Loucy (cell line): Measurements from ENCODE around the gene HRH2.

Source experiments
- H2AFZ ChIP-seq: fragments of 200-600 bp; sonication (generic); 2 replicates; pipeline ENCODE4 v1.6.0; 2016; ENCODE audit warnings: antibody characterized with exemption, mild to moderate bottlenecking, low read length, moderate library complexity
- H3F3A ChIP-seq: fragments of 200-600 bp; 2 replicates; pipeline ENCODE4 v1.6.0; 2016; ENCODE audit warnings: antibody characterized with exemption, low read depth, mild to moderate bottlenecking
- H3K27me3 ChIP-seq: fragments of 200-600 bp; sonication (generic); 2 replicates; pipeline ENCODE4 v1.6.1; 2014; ENCODE audit warnings: low read length, mild to moderate bottlenecking; ENCODE audit not compliant: insufficient read depth, poor library complexity, severe bottlenecking
- H3K36me3 ChIP-seq: fragments of 200-600 bp; sonication (generic); 2 replicates; pipeline ENCODE4 v1.6.1; 2016; ENCODE audit warnings: low read length; ENCODE audit not compliant: insufficient read depth
- H3K4me1 ChIP-seq: fragments of 200-600 bp; sonication (generic); 2 replicates; pipeline ENCODE4 v1.5.1; 2014; ENCODE audit warnings: low read length, mild to moderate bottlenecking; ENCODE audit not compliant: insufficient read depth, poor library complexity, severe bottlenecking
- H3K4me2 ChIP-seq: fragments of 200-600 bp; sonication (generic); 2 replicates; pipeline ENCODE4 v1.6.0; 2014; ENCODE audit warnings: antibody characterized with exemption, low read length, low read depth, mild to moderate bottlenecking; ENCODE audit not compliant: poor library complexity, severe bottlenecking
- H3K4me3 ChIP-seq: fragments of 200-600 bp; sonication (generic); 2 replicates; pipeline ENCODE4 v1.5.1; 2014; ENCODE audit warnings: low read length, mild to moderate bottlenecking, mixed read lengths; ENCODE audit not compliant: poor library complexity, severe bottlenecking
- H3K79me2 ChIP-seq: fragments of 200-600 bp; sonication (generic); 2 replicates; pipeline ENCODE4 v1.6.1; 2014; ENCODE audit warnings: low read length; ENCODE audit not compliant: insufficient read depth
- H3K9ac ChIP-seq: fragments of 200-600 bp; sonication (generic); 2 replicates; pipeline ENCODE4 v1.6.0; 2014; ENCODE audit warnings: mild to moderate bottlenecking, low read depth, low read length, moderate library complexity; ENCODE audit not compliant: poor library complexity, severe bottlenecking
- H3K9me2 ChIP-seq: fragments of 200-600 bp; sonication (generic); replicated peaks from 2 replicates; pipeline ENCODE4 v1.6.1; 2016; ENCODE audit warnings: low read depth, low read length, mixed read lengths
- H3K9me3 ChIP-seq: fragments of 200-600 bp; sonication (generic); 2 replicates; pipeline ENCODE4 v1.6.1; 2014; ENCODE audit warnings: mild to moderate bottlenecking, antibody characterized with exemption, low read length, low read depth; ENCODE audit not compliant: insufficient read depth
- H4K20me1 ChIP-seq: fragments of 200-600 bp; sonication (generic); 2 replicates; pipeline ENCODE4 v1.6.0; 2014; ENCODE audit warnings: antibody characterized with exemption, low read length, mild to moderate bottlenecking; ENCODE audit not compliant: insufficient read depth, poor library complexity, severe bottlenecking
- EZH2phosphoT487 ChIP-seq: fragments of 200-600 bp; IDR thresholded peaks from 2 replicates; pipeline ENCODE4 v1.6.1; 2018; ENCODE audit warnings: antibody characterized with exemption, mild to moderate bottlenecking, moderate library complexity, borderline replicate concordance
- TF ChIP-seq, protein P1 (sequence below): fragments of 200-600 bp; sonication (generic); conservative IDR thresholded peaks from 2 replicates; pipeline ENCODE4 v1.5.1; 2014; ENCODE audit warnings: mild to moderate bottlenecking, antibody characterized with exemption, low read length

HRH2 gene

DNA sequence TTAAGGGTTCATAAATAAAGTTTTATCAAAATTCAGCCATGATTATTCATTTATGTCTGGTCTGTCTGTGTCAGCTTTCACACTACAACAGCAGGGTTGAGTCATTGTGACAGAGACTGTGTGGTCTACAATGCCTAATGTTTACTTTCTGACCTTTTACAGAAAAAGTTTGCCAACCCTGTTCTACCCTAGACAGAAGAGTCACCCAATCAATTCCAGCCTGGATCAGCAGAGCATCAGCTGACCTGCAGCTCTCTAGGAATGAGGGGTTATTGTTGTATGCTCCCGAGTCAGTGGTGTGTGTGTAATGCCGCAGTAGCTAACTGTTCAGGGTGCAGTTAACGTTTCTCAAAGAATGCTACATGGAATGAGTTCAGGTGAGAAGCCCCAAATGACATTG lies 87.3 kb downstream of the HRH2 start:
- H2AFZ ChIP-seq, result no peak overlapping the region
- H3K4me3 ChIP-seq, result no peak overlapping the region
- no peaks in the 10 kb centered on the region for H3K27me3 ChIP-seq
- no peaks in the 10 kb centered on the region for H3K9me3 ChIP-seq
- no peaks in the 10 kb centered on the region for H3K9me2 ChIP-seq
- no peaks in the 10 kb centered on the region for H3F3A ChIP-seq
- H3K79me2 ChIP-seq, result no peaks in the 10 kb centered on the region
- no peaks in the 10 kb centered on the region for H3K4me1 ChIP-seq
- TF ChIP-seq, protein P1, sequence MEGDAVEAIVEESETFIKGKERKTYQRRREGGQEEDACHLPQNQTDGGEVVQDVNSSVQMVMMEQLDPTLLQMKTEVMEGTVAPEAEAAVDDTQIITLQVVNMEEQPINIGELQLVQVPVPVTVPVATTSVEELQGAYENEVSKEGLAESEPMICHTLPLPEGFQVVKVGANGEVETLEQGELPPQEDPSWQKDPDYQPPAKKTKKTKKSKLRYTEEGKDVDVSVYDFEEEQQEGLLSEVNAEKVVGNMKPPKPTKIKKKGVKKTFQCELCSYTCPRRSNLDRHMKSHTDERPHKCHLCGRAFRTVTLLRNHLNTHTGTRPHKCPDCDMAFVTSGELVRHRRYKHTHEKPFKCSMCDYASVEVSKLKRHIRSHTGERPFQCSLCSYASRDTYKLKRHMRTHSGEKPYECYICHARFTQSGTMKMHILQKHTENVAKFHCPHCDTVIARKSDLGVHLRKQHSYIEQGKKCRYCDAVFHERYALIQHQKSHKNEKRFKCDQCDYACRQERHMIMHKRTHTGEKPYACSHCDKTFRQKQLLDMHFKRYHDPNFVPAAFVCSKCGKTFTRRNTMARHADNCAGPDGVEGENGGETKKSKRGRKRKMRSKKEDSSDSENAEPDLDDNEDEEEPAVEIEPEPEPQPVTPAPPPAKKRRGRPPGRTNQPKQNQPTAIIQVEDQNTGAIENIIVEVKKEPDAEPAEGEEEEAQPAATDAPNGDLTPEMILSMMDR, result no peak
- no peak for TF ChIP-seq EZH2phosphoT487
- no peak overlapping the region for H3K9ac ChIP-seq
- no peaks in the 10 kb centered on the region for H4K20me1 ChIP-seq
- H3K4me2 ChIP-seq, result no peak overlapping the region
- no peaks in the 10 kb centered on the region for H3K36me3 ChIP-seq

DNA sequence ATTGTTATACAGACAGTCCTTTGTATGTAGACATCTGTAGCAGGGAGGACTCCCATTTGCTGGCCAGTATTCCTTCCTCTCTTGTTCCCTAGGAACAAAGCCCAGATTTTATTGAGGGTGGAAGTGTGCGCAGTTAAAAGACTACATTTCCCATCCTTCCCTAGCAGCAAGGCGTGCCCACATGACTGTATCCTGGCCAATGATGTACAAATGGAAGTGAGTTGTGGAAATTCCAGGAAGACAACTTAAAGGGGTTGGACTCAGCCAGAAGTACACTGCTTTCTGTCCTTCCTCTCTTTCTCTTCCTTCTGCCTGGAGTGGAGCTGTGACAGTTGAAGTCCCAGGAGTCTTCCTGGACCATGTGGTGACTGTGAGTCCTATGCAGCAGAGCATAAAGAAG lies 89.0 kb downstream of the HRH2 start:
- H2AFZ ChIP-seq, result no peak overlapping the region
- H3K4me2 ChIP-seq, result no peak overlapping the region
- H3K9ac ChIP-seq, result no peak overlapping the region
- no peaks in the 10 kb centered on the region for H3F3A ChIP-seq
- TF ChIP-seq EZH2phosphoT487, result no peak
- TF ChIP-seq, protein P1, result no peak
- H4K20me1 ChIP-seq, result no peaks in the 10 kb centered on the region
- no peaks in the 10 kb centered on the region for H3K4me1 ChIP-seq
- no peaks in the 10 kb centered on the region for H3K79me2 ChIP-seq
- H3K9me3 ChIP-seq, result no peaks in the 10 kb centered on the region
- no peaks in the 10 kb centered on the region for H3K36me3 ChIP-seq
- no peak overlapping the region for H3K4me3 ChIP-seq
- H3K9me2 ChIP-seq, result no peaks in the 10 kb centered on the region
- H3K27me3 ChIP-seq, result no peaks in the 10 kb centered on the region

DNA sequence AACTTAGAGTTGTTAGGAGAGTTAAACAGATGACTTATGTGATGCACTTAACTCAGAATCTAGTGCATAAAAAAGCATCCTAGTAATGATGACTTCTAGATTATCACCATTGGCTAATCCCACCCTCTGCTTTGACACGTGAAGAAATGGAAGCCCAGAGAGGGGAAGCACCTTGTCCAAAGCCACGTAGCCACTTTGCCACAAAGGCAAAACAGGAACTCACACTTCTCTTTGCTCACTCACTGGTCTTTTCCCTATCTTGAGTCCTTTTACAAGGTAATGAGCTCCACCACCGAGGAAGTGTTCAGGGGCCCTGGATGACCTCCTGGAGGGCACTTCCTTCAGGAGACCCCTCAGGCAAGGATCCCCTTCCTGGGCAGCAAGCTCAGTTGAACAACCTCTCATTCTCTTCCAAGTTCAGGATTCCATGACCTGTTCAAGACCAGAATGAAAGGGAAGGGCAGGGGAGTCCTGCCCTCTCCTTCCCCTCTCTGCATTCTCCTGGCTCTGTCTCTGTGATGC lies 89.7 kb downstream of the HRH2 start:
- H3K9me3 ChIP-seq, result no peaks in the 10 kb centered on the region
- no peaks in the 10 kb centered on the region for H3K79me2 ChIP-seq
- H2AFZ ChIP-seq, result no peak overlapping the region
- no peaks in the 10 kb centered on the region for H3K36me3 ChIP-seq
- TF ChIP-seq, protein P1, result no peak
- TF ChIP-seq EZH2phosphoT487, result no peak
- H3K9me2 ChIP-seq, result no peaks in the 10 kb centered on the region
- H3F3A ChIP-seq, result no peaks in the 10 kb centered on the region
- no peak overlapping the region for H3K4me3 ChIP-seq
- no peaks in the 10 kb centered on the region for H3K4me1 ChIP-seq
- H4K20me1 ChIP-seq, result no peaks in the 10 kb centered on the region
- H3K27me3 ChIP-seq, result no peaks in the 10 kb centered on the region
- no peak overlapping the region for H3K9ac ChIP-seq
- no peak overlapping the region for H3K4me2 ChIP-seq
